AG04449 (cell line): ENCODE measurements around the gene USP3.
A peak's percentile ranks its signal among the peaks of the same experiment; 100 is the strongest.

ENCODE experiments used
- CTCF ChIA-PET: fragments of 350-600 bp; formaldehyde crosslinking; extraction: SDS; loops from one replicate; lab custom pipeline; 2021; ENCODE audit warnings: antibody characterized with exemption; lab: Yijun Ruan, JAX
- POLR2A ChIA-PET: fragments of 400-600, 350-600 bp; formaldehyde crosslinking; extraction: SDS; loops from one replicate; lab custom pipeline; 2020; ENCODE audit warnings: antibody characterized with exemption, inconsistent platforms; lab: Yijun Ruan, JAX
- DNase-seq: peaks from one replicate; pipeline ENCODE4 v3.0.0-alpha.2; 2010; ENCODE audit warnings: low read depth, low spot score
- H3K4me3 ChIP-seq: 2 replicates; pipeline ENCODE4 v1.5.1; 2011; ENCODE audit warnings: low read depth, mild to moderate bottlenecking, control low read depth, low read length
- CTCF ChIP-seq: IDR thresholded peaks from one replicate; pipeline ENCODE4 v1.5.1; 2011; ENCODE audit warnings: mild to moderate bottlenecking, moderate library complexity, low read length, control low read depth, inconsistent platforms; ENCODE audit not compliant: insufficient read depth; ENCODE audit errors: missing control alignments

The USP3 gene

DNA sequence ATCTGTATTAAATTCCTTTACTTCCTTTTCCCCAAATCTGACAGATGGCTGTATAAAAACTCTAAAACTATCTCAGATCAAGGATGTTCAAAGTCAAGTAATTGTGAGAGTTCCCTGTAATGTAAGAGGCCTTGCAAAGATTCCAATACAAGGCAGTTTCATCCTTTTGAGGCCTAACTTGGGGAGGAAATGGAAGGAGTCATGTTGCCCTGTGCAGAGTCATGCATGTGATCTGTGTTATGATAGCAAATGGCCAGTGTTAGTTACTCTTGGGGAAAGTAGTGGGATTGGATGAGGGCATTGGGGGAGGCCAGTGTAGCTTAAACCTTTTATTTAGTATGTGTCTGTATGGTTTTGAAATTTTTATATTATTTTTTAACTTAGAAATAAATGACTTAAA lies 69.1 kb downstream of the USP3 start:
- DNase-seq: no peak
- TF ChIP-seq CTCF: no peak
- CTCF ChIA-PET: interaction anchor here (1.0 to 1.2 kb wide), 2 partner anchors 12 to 84 kb away, joined by 4 read pairs; no protein-coding TSS in a partner anchor
- POLR2A ChIA-PET: no interaction called here
- no peak overlapping the region for H3K4me3 ChIP-seq

DNA sequence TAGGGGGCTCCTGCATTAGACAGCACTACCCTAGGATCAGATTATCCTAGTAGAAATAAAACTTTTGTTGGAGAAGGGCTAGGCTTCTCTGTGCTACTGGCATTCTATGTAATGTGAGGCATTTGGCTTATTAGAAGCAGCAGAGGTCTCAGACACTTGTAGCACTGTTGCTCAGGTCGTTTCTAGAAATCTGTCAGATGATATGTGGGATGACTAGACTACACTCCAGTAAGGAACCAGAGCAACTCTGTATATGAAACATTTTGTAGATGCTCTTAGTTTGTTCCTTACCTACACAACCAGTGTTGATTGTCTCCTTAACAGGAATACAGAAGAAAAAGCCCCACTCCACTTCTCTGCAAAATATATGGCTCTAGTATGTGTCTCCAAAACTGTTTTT lies 70.9 kb downstream of the USP3 start:
- no peak overlapping the region for H3K4me3 ChIP-seq
- ChIA-PET POLR2A (interaction anchor here (0.8 kb wide), 1 partner anchor 71 kb away, joined by 3 read pairs; the partner anchor contains the start of gene USP3), CTCF (interaction anchor here (1.2 kb wide), 1 partner anchor 108 kb away, joined by 3 read pairs; no protein-coding TSS in a partner anchor)
- DNase-seq: no peak
- no peak for TF ChIP-seq CTCF

DNA sequence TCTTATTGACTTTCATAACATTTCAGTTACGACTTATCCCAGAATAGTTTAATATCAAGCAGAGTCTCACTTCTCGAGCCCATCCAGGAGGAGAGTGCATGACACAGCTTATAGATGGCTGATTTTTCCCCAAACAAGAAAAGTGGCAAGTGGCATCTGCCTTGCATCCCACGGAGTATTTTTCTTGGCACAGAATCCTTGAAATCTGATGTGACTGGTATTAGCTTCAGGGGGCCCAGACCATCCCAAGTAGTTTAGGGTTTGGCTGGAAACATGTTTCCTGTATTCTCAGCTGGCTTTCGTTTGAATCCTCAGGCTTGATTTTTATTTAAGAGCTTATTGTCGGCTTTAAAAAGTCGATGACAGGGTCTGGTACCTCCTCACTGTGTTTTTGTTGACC lies 72.0 kb downstream of the USP3 start:
- CTCF ChIA-PET: interaction anchor here (0.8 to 1.2 kb wide), 3 partner anchors 10 to 110 kb away, joined by 3 read pairs; no protein-coding TSS in a partner anchor
- DNase-seq: no peak
- POLR2A ChIA-PET: no interaction called here
- TF ChIP-seq CTCF: no peak
- no peak overlapping the region for H3K4me3 ChIP-seq

- no peak overlapping the region for H3K4me3 ChIP-seq
- DNase-seq: no peak
- ChIA-PET POLR2A (interaction anchor here (1.0 kb wide), 1 partner anchor 18 kb away, joined by 3 read pairs; no protein-coding TSS in a partner anchor), CTCF (no interaction called here)
- no peak for TF ChIP-seq CTCF
Measured at GRCh38 chr15:63582179-63582578, 77.8 kb downstream of the USP3 start.

GRCh38 chr15:63582718-63583426 lies 78.5 kb downstream of the USP3 start:
- POLR2A ChIA-PET: interaction anchor here (0.6 to 1.0 kb wide), 2 partner anchors 18 to 218 kb away, joined by 3 to 4 read pairs; no protein-coding TSS in a partner anchor
- no peak overlapping the region for H3K4me3 ChIP-seq
- peak; percentile 56 for DNase-seq
- no peak for TF ChIP-seq CTCF
- CTCF ChIA-PET: interaction anchor here (0.9 to 1.0 kb wide), 2 partner anchors 17 to 117 kb away, joined by 3 to 4 read pairs; no protein-coding TSS in a partner anchor

DNA sequence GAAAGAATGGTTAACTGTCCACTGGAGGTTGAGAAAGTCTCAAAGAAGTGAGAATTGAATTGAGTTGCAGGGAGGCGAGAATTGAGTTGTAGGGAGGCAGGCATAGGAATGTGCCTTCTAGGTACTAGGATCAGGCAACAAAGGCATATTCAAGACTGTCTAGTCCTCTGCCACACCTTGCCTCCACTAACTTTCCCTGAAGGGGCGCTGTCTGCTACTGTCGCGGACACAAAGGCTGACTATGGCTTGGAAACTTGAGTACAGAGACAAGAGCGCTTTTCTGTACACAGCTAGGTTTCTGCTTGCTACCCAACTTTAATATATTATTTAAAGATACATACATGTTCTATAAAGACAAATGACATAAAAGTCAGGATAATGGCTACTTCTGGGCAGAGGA lies 82.4 kb downstream of the USP3 start:
- ChIA-PET CTCF (interaction anchor here (1.0 to 3.5 kb wide), 2 partner anchors 10 to 13 kb away, joined by 3 to 18 read pairs; no protein-coding TSS in a partner anchor), POLR2A (no interaction called here)
- TF ChIP-seq CTCF: no peak
- H3K4me3 ChIP-seq: no peak overlapping the region
- DNase-seq: no peak
